ENCODE measurements around the gene TRIM68. TPM values are rescaled to one million over a fixed set of nuclear protein-coding genes. Genes with fewer than 3 reads are reported as not detected.

The TRIM68 gene
- 10 to 100 TPM; 17.6 to 18.6 TPM for total RNA-seq
- long read RNA-seq, transcript TRIM68-201 (7 exons, 3,352 nt), result major isoform, 15 of 33 reads
- long read RNA-seq, transcript TRIM68-202 (6 exons, 874 nt), result minor isoform, 9 of 33 reads
- long read RNA-seq, partial matches to known transcripts, result 3 of 33 reads
- long read RNA-seq, other reads (novel, unspliced or antisense), result 6 of 33 reads

GRCh38 chr11:4607781-4608666 is at the start of gene TRIM68:
TSS of gene TRIM68 (minus strand) at chr11:4608231. CDS start at chr11:4605504, 2,727 bp downstream.
- DNase-seq (peak; percentile 95 to 96), ATAC-seq (peak; percentile 97)
- intact Hi-C loops (cut with DNase I, micrococcal nuclease), result no loop called here

GRCh38 chr11:4654635-4655369 is 46.8 kb upstream of the TRIM68 start:
- no peak for ATAC-seq
- no peak for DNase-seq
- intact Hi-C loops (cut with DNase I, micrococcal nuclease), result no loop called here

- DNase-seq (no peak), ATAC-seq (no peak)
- intact Hi-C loops (cut with DNase I, micrococcal nuclease), result no loop called here
Observed at GRCh38 chr11:4647766-4648165, 39.7 kb upstream of the TRIM68 start.

GRCh38 chr11:4645974-4646373 is 37.9 kb upstream of the TRIM68 start:
- no peak for ATAC-seq
- intact Hi-C loops (cut with DNase I, micrococcal nuclease), result no loop called here
- DNase-seq, result no peak

GRCh38 chr11:4644233-4644632 is 36.2 kb upstream of the TRIM68 start:
- ATAC-seq (no peak), DNase-seq (no peak)
- intact Hi-C loops (cut with DNase I, micrococcal nuclease), result no loop called here

GRCh38 chr11:4643682-4644081 is 35.7 kb upstream of the TRIM68 start, which contains the start of gene OR51E1:
TSS of gene OR51E1 (plus strand) at chr11:4643982. CDS start at chr11:4652527, 8,545 bp downstream.
- ATAC-seq, result peak; percentile 29
- intact Hi-C loops (cut with DNase I, micrococcal nuclease), result no loop called here
- no peak for DNase-seq

- ATAC-seq (no peak), DNase-seq (no peak)
- intact Hi-C loops (cut with DNase I, micrococcal nuclease), result no loop called here
Observed at GRCh38 chr11:4643076-4643475, 35.0 kb upstream of the TRIM68 start.

- ATAC-seq, result no peak
- intact Hi-C loops (cut with DNase I, micrococcal nuclease), result no loop called here
- no peak for DNase-seq
Observed at GRCh38 chr11:4642043-4642442, 34.0 kb upstream of the TRIM68 start.

- ATAC-seq (no peak), DNase-seq (no peak)
- intact Hi-C loops (cut with DNase I, micrococcal nuclease), result no loop called here
Observed at GRCh38 chr11:4641501-4641900, 33.5 kb upstream of the TRIM68 start.

GRCh38 chr11:4639931-4640330 is 31.9 kb upstream of the TRIM68 start:
- intact Hi-C loops (cut with DNase I, micrococcal nuclease), result no loop called here
- ATAC-seq, result no peak
- DNase-seq, result no peak

- DNase-seq (no peak), ATAC-seq (no peak)
- intact Hi-C loops (cut with DNase I, micrococcal nuclease), result no loop called here
Observed at GRCh38 chr11:4637662-4638047, 29.6 kb upstream of the TRIM68 start.

GRCh38 chr11:4636962-4637661 is 29.1 kb upstream of the TRIM68 start, which contains the start of gene OR51D1:
TSS of gene OR51D1 (plus strand) at chr11:4637477. CDS start at chr11:4639791, 2,314 bp downstream.
- intact Hi-C loops (cut with DNase I, micrococcal nuclease), result no loop called here
- DNase-seq, result peak; percentile 46 to 69
- ATAC-seq, result peak; percentile 93

- intact Hi-C loops (cut with DNase I, micrococcal nuclease), result no loop called here
- ATAC-seq, result no peak
- no peak for DNase-seq
Observed at GRCh38 chr11:4636136-4636535, 28.1 kb upstream of the TRIM68 start.

- DNase-seq (peak; percentile 47 to 77), ATAC-seq (peak; percentile 87)
- intact Hi-C loops (cut with DNase I, micrococcal nuclease), result loop anchor here in 1 of 2 donors (5.0 kb wide), 1 partner anchor 376 kb away; no protein-coding TSS in a partner anchor
Observed at GRCh38 chr11:4626207-4627099, 18.4 kb upstream of the TRIM68 start.

- intact Hi-C loops (cut with DNase I, micrococcal nuclease), result no loop called here
- ATAC-seq (peak; percentile 99), DNase-seq (peak in 1 of 2 donors; percentile 8)
Observed at GRCh38 chr11:4619514-4619913, 11.5 kb upstream of the TRIM68 start.

- intact Hi-C loops (cut with DNase I, micrococcal nuclease), result no loop called here
- no peak for ATAC-seq
- DNase-seq, result no peak
Observed at GRCh38 chr11:4615856-4616444, 7.9 kb upstream of the TRIM68 start.

GRCh38 chr11:4611986-4612385 is 4.0 kb upstream of the TRIM68 start:
- intact Hi-C loops (cut with DNase I, micrococcal nuclease), result no loop called here
- DNase-seq (no peak), ATAC-seq (no peak)
